Panc1 (cell line): ENCODE measurements around the gene ACBD3. TPM values are rescaled to one million over a fixed set of nuclear protein-coding genes. Genes with fewer than 3 reads are reported as not detected.
A peak's percentile ranks its signal among the peaks of the same experiment; 100 is the strongest.

Experiments used
- ATAC-seq: fragments of 200-7000 bp; cut with Tn5 transposase; 2 replicates; pipeline ENCODE4 v1.9.1; 2020; ENCODE audit warnings: mild to moderate bottlenecking, moderate library complexity
- BruUV-seq: library from RNA; stranded (reverse); fragments of 400-500 nt; replicated peaks from 2 replicates; lab custom pipeline; 2021; lab: Mats Ljungman, UMichigan
- CTCF ChIA-PET: fragments of 300-600 bp; sonication (Branson Sonifier 250); formaldehyde crosslinking; loops from one replicate; lab custom pipeline; 2022; ENCODE audit warnings: antibody characterized with exemption; lab: Charles Lee
- POLR2A ChIA-PET: fragments of 300-600 bp; sonication (Branson Sonifier 250); formaldehyde crosslinking; loops from one replicate; lab custom pipeline; 2022; ENCODE audit warnings: antibody characterized with exemption; lab: Charles Lee
- DNase-seq: peaks from one replicate; pipeline ENCODE4 v3.0.0-alpha.2; 2010; ENCODE audit warnings: low read depth, low spot score
- H3K27ac ChIP-seq: 2 replicates; pipeline ENCODE4 v1.5.1; 2011; ENCODE audit warnings: mild to moderate bottlenecking, low read length, inconsistent platforms
- H3K27me3 ChIP-seq: fragments of 200-500 bp; sonication (Bioruptor generic); 2 replicates; pipeline ENCODE4 v1.6.0; 2014; ENCODE audit warnings: low read length, inconsistent platforms; ENCODE audit not compliant: control insufficient read depth, insufficient read depth
- H3K36me3 ChIP-seq: fragments of 200-500 bp; sonication (Bioruptor generic); 2 replicates; pipeline ENCODE4 v1.5.1; 2014; ENCODE audit warnings: inconsistent platforms, mild to moderate bottlenecking, low read length, moderate library complexity; ENCODE audit not compliant: control insufficient read depth, insufficient read depth
- H3K4me1 ChIP-seq: 2 replicates; pipeline ENCODE4 v1.5.1; 2011; ENCODE audit warnings: inconsistent platforms, mild to moderate bottlenecking, low read length, moderate library complexity; ENCODE audit not compliant: control insufficient read depth, insufficient read depth
- H3K4me3 ChIP-seq, 2 experiments: 2 replicates each; pipeline ENCODE4 v1.5.1; 2011 to 2012; ENCODE audit warnings: low read depth in 2 of 2, low read length in 2 of 2, mild to moderate bottlenecking in 2 of 2, inconsistent platforms in 1 of 2, moderate library complexity in 1 of 2
- H3K9me3 ChIP-seq: fragments of 200-500 bp; sonication (Bioruptor generic); 2 replicates; pipeline ENCODE4 v1.5.1; 2014; ENCODE audit warnings: low read depth, mild to moderate bottlenecking, inconsistent platforms, low read length, moderate library complexity; ENCODE audit not compliant: control insufficient read depth, insufficient read depth
- CTCF ChIP-seq: fragments of 450-650 bp; IDR thresholded peaks from 2 replicates; pipeline ENCODE4 v1.5.1; 2017; ENCODE audit warnings: mild to moderate bottlenecking
- POLR2AphosphoS5 ChIP-seq: IDR thresholded peaks from 2 replicates; pipeline ENCODE4 v1.6.1; 2012; ENCODE audit warnings: mild to moderate bottlenecking, low read depth, low read length, moderate library complexity
- SIN3A ChIP-seq: IDR thresholded peaks from 2 replicates; pipeline ENCODE4 v1.6.1; 2012; ENCODE audit warnings: low read depth, mild to moderate bottlenecking, low read length, moderate library complexity, borderline replicate concordance; ENCODE audit not compliant: insufficient read depth
- TCF7L2 ChIP-seq: IDR thresholded peaks from 2 replicates; pipeline ENCODE4 v1.6.1; 2011; ENCODE audit warnings: mild to moderate bottlenecking, low read depth, low read length, inconsistent platforms
- in situ Hi-C: cut with HindIII; loops from 2 replicates; pipeline ENCODE4 v1.10.0; 2016; ENCODE audit warnings: low sequenced_read_pairs, low pct_unique_long_range_greater_than_20kb
- intact Hi-C: fragments of 100-400 bp; cut with micrococcal nuclease; formaldehyde crosslinking; loops from one replicate; pipeline ENCODE4 v1.10.0; 2022; ENCODE audit not compliant: unreplicated experiment
- total RNA-seq: library from RNA; stranded (reverse); gene quantifications from one replicate; pipeline ENCODE4 v1.2.1, GENCODE V29; 2021; ENCODE audit not compliant: unreplicated experiment
- TF ChIP-seq, protein P1 (sequence below), 2 experiments: IDR thresholded peaks; 2 replicates each; pipeline ENCODE4 v1.6.1; 2011 to 2012; ENCODE audit warnings: low read depth in 2 of 2, control low read depth in 1 of 2, low read length in 1 of 2, mild to moderate bottlenecking in 1 of 2, moderate library complexity in 1 of 2; ENCODE audit not compliant: insufficient read depth in 1 of 2

The ACBD3 gene
- total RNA-seq, 1 experiment from 2014 or later: 31.2 TPM

GRCh38 chr1:226121587-226122400, 64.7 kb downstream of the ACBD3 start:
- ATAC-seq (peak; percentile 85), DNase-seq (no peak)
- Histone ChIP-seq H3K36me3 (no peaks in the 10 kb centered on the region), H3K27ac (peak overlapping the region; percentile 48; the same call in 1 of the 2 replicates), H3K27me3 (no peaks in the 10 kb centered on the region), H3K4me3 (peak overlapping the region; percentile 50 to 61), H3K4me1 (peaks cover 18% of the 10 kb centered on the region), H3K9me3 (no peaks in the 10 kb centered on the region)
- POLR2A ChIA-PET: no interaction called here
- CTCF ChIA-PET: interaction anchor here (1.2 kb wide), 1 partner anchor 11 kb away, joined by 5 read pairs; no protein-coding TSS in a partner anchor
- intact Hi-C loops (loop anchor here (5.0 to 10.0 kb wide), 2 partner anchors 54 to 213 kb away; no protein-coding TSS in a partner anchor), in situ Hi-C loops (no loop called here)
- no TSS peak for BruUV-seq
- TF ChIP-seq CTCF (peak; percentile 98), TCF7L2 (no peak), SIN3A (0 out of 2 replicates have a peak, but pooled peaks have one; percentile 48)

GRCh38 chr1:226121049-226121586, 65.4 kb downstream of the ACBD3 start:
- POLR2A ChIA-PET: no interaction called here
- CTCF ChIA-PET: interaction anchor here (0.7 to 1.2 kb wide), 3 partner anchors 10 to 645 kb away, joined by 3 to 5 read pairs (median 5); no protein-coding TSS in a partner anchor
- Histone ChIP-seq H3K27ac (no peak overlapping the region), H3K27me3 (no peaks in the 10 kb centered on the region), H3K4me3 (peak overlapping the region; percentile 22 to 50), H3K36me3 (no peaks in the 10 kb centered on the region), H3K4me1 (peaks cover 18% of the 10 kb centered on the region), H3K9me3 (no peaks in the 10 kb centered on the region)
- DNase-seq: no peak
- no peak for TF ChIP-seq TCF7L2
- TF ChIP-seq POLR2AphosphoS5: no peak
- no peak for TF ChIP-seq SIN3A
- TF ChIP-seq CTCF: no peak
- TF ChIP-seq, protein P1, sequence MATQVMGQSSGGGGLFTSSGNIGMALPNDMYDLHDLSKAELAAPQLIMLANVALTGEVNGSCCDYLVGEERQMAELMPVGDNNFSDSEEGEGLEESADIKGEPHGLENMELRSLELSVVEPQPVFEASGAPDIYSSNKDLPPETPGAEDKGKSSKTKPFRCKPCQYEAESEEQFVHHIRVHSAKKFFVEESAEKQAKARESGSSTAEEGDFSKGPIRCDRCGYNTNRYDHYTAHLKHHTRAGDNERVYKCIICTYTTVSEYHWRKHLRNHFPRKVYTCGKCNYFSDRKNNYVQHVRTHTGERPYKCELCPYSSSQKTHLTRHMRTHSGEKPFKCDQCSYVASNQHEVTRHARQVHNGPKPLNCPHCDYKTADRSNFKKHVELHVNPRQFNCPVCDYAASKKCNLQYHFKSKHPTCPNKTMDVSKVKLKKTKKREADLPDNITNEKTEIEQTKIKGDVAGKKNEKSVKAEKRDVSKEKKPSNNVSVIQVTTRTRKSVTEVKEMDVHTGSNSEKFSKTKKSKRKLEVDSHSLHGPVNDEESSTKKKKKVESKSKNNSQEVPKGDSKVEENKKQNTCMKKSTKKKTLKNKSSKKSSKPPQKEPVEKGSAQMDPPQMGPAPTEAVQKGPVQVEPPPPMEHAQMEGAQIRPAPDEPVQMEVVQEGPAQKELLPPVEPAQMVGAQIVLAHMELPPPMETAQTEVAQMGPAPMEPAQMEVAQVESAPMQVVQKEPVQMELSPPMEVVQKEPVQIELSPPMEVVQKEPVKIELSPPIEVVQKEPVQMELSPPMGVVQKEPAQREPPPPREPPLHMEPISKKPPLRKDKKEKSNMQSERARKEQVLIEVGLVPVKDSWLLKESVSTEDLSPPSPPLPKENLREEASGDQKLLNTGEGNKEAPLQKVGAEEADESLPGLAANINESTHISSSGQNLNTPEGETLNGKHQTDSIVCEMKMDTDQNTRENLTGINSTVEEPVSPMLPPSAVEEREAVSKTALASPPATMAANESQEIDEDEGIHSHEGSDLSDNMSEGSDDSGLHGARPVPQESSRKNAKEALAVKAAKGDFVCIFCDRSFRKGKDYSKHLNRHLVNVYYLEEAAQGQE (IDR thresholded peaks at IDR 0.05; ENCODE audit: insufficient read depth in 1 of 2, low read depth in 2 of 2, low read length in 1 of 2): no peak
- in situ Hi-C loops: no loop called here
- ATAC-seq: no peak
- BruUV-seq: no TSS peak
- intact Hi-C loops: loop anchor here (5.0 to 10.0 kb wide), 2 partner anchors 54 to 214 kb away; no protein-coding TSS in a partner anchor
